Measurements from ENCODE around the gene OLFML1. TPM values are rescaled to one million over a fixed set of nuclear protein-coding genes. Genes with fewer than 3 reads are reported as not detected.

The OLFML1 gene
- polyA plus RNA-seq (ENCODE audit: insufficient read length in 10 of 10): 10 to 100 TPM; 47.5 to 79.7 (median 52.9) TPM
- long read RNA-seq, donor 1, transcript OLFML1-201 (3 exons, 2,792 nt): major isoform, 12 of 56 reads
- long read RNA-seq, donor 1, transcript OLFML1-202 (2 exons, 1,318 nt): minor isoform, 5 of 56 reads
- long read RNA-seq, donor 1, partial matches to known transcripts: 36 of 56 reads
- long read RNA-seq, donor 1, other reads (novel, unspliced or antisense): 0 of 56 reads
- long read RNA-seq, donor 2, transcript OLFML1-201 (3 exons, 2,792 nt): major isoform, 11 of 21 reads
- long read RNA-seq, donor 2, partial matches to known transcripts: 7 of 21 reads
- long read RNA-seq, donor 2, other reads (novel, unspliced or antisense): 0 of 21 reads
- long read RNA-seq, donor 3: 0 reads
- long read RNA-seq, donor 4, partial matches to known transcripts: 14 of 24 reads
- long read RNA-seq, donor 4, other reads (novel, unspliced or antisense): 0 of 24 reads
- long read RNA-seq, donor 5, transcript OLFML1-201 (3 exons, 2,792 nt): major isoform, 17 of 51 reads
- long read RNA-seq, donor 5, transcript OLFML1-204 (4 exons, 1,620 nt): minor isoform, 8 of 51 reads
- long read RNA-seq, donor 5, partial matches to known transcripts: 23 of 51 reads
- long read RNA-seq, donor 5, other reads (novel, unspliced or antisense): 0 of 51 reads
- long read RNA-seq, donor 6, transcript OLFML1-202 (2 exons, 1,318 nt): minor isoform, 5 of 34 reads
- long read RNA-seq, donor 6, transcript OLFML1-201 (3 exons, 2,792 nt): major isoform, 15 of 34 reads
- long read RNA-seq, donor 6, transcript OLFML1-204 (4 exons, 1,620 nt): minor isoform, 5 of 34 reads
- long read RNA-seq, donor 6, partial matches to known transcripts: 9 of 34 reads
- long read RNA-seq, donor 6, other reads (novel, unspliced or antisense): 0 of 34 reads
- long read RNA-seq, donor 7, transcript OLFML1-204 (4 exons, 1,620 nt): minor isoform, 7 of 46 reads
- long read RNA-seq, donor 7, transcript OLFML1-201 (3 exons, 2,792 nt): major isoform, 11 of 46 reads
- long read RNA-seq, donor 7, transcript OLFML1-202 (2 exons, 1,318 nt): minor isoform, 5 of 46 reads
- long read RNA-seq, donor 7, partial matches to known transcripts: 23 of 46 reads
- long read RNA-seq, donor 7, other reads (novel, unspliced or antisense): 0 of 46 reads
- long read RNA-seq, donor 8, transcript OLFML1-201 (3 exons, 2,792 nt): major isoform, 6 of 16 reads
- long read RNA-seq, donor 8, partial matches to known transcripts: 6 of 16 reads
- long read RNA-seq, donor 8, other reads (novel, unspliced or antisense): 0 of 16 reads
- long read RNA-seq, donor 9, partial matches to known transcripts: 0 of 2 reads
- long read RNA-seq, donor 9, other reads (novel, unspliced or antisense): 0 of 2 reads

DNA sequence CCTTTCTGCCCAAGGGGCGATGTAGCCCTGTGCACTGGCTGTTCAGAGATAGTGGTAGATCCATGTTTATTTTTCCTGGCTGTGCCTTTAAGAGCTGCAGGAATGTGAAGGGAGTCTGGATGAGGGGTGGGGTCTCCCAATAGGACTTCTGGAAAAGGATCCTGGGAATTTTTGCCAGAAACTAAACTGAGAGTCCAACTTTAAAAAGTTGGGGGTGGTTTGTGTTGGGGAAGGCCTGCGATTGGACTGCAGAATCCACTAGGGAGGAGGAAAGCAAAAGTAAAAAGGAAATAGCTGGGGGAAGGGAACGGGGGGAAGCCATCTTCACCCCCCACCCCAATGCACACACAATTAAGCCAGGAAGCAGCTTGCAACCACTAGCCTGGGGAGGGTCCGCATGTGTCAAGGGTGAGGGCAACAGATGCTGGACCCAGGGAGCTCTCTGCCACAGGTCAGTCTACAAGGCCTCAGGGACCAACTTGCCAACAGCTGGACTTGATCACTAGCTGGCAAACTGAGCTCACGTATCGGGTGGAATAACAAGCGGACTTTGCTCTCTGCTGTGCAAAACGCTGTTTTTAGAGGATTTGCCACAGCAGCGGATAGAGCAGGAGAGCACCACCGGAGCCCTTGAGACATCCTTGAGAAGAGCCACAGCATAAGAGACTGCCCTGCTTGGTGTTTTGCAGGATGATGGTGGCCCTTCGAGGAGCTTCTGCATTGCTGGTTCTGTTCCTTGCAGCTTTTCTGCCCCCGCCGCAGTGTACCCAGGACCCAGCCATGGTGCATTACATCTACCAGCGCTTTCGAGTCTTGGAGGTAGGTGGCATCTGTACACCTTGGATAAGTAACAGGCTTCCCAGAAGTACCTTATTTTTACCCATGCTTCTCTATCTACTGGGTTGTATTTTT is at the start of gene OLFML1:
Gene OLFML1, plus strand, starts transcription at position 321 of the 912 bp plus-strand sequence. Its CDS starts 370 bp downstream, at position 691.
- DNase-seq: peak; percentile 83 to 95 (median 91)

DNA sequence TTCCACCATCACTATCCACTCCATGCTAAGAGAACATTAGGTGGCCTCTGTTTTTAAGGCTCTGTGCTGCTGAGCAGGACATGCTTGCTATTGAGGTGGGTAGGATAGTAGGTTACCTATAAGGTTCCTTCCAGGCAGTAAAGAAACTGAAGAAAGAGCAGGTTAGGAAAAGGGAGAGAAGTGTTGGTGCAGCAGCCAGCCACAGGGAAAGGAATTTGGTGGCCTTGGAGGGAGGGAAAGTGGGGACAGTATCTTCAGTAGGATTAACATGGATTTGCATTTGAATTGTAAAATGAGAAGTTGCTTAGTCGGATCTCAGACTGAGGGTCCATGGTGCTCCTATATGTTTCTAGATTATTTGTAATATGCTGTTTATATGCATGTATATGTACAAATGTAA is 49.2 kb upstream of the OLFML1 start:
- DNase-seq: no peak

- DNase-seq: no peak
Measured at GRCh38 chr11:7436657-7437056, 48.6 kb upstream of the OLFML1 start.

- peak in 1 of 3 donors; percentile 49 for DNase-seq
Measured at GRCh38 chr11:7437696-7438095, 47.6 kb upstream of the OLFML1 start.

- DNase-seq: no peak
Measured at GRCh38 chr11:7439746-7440320, 45.5 kb upstream of the OLFML1 start.

- peak; percentile 38 to 77 (median 58) for DNase-seq
Measured at GRCh38 chr11:7442588-7443215, 42.6 kb upstream of the OLFML1 start.

- peak in 1 of 3 donors; percentile 55 for DNase-seq
Measured at GRCh38 chr11:7444091-7444981, 41.0 kb upstream of the OLFML1 start.

- peak in 1 of 3 donors; percentile 63 for DNase-seq
Measured at GRCh38 chr11:7445564-7445963, 39.7 kb upstream of the OLFML1 start.

GRCh38 chr11:7448201-7448600 is 37.1 kb upstream of the OLFML1 start:
- DNase-seq: no peak

- DNase-seq: no peak
Measured at GRCh38 chr11:7449211-7449840, 36.0 kb upstream of the OLFML1 start.

DNA sequence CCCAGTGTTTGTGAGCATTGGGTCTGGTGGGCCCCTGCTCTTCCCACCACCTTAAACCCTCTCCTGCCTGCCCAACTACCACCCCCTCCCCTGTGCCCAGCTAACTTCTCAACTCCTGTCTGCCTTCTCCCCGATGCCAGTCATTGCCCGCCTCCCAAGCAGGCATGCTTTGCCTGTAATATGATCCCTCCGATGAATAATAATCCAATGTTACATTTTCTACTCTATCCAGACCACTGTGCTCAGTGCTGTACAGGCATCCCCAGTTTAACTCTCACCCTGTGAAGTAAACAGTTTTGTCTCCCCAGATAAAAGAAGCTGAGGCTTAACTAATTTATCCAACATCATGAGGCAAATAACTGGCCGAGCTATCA is 35.5 kb upstream of the OLFML1 start:
- no peak for DNase-seq

GRCh38 chr11:7450836-7451235 is 34.5 kb upstream of the OLFML1 start:
- no peak for DNase-seq

GRCh38 chr11:7451520-7451919 is 33.8 kb upstream of the OLFML1 start:
- DNase-seq: no peak

- no peak for DNase-seq
Measured at GRCh38 chr11:7451952-7452494, 33.3 kb upstream of the OLFML1 start.

GRCh38 chr11:7454854-7455253 is 30.5 kb upstream of the OLFML1 start:
- DNase-seq: no peak

GRCh38 chr11:7457211-7457610 is 28.1 kb upstream of the OLFML1 start:
- no peak for DNase-seq

DNA sequence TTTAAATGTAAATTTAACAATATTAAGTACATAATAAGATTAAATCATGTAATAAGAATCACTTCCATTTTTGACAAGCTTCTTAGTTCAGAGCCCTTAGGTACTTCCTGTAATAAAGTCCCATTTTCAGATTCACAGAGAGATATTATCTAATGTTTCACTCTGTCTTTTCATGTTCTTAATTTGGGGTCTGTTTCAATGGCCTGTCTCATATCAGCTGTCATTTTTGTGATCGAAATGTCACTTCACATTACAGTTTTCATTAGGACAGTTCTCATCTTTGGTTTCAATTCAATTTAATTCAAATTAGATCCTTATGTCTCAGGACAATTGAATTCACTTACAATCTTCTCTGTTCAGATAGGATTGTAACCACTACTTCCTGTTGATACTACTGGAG is 22.6 kb upstream of the OLFML1 start:
- DNase-seq: no peak

DNA sequence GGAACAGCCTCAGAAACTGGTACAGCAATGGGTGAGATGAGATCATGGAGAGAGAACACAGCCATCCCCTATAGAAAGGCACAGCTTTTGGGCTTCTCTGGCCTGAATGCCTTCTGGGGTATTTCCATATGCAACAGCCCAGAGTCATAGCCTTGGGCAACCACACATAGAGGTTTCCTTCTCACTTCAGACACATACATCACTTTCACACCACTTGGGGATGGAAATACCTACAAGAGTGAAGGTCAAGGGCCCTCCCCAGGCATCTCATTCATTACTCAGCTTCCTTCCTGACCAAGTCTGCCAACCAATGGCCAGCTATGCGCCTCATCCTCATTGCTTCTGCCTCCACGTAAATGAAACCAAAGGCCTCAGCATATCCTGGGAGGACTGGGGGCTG is 17.7 kb upstream of the OLFML1 start:
- DNase-seq: no peak
